A549 treated with AZD2906 at 1 μM for 4 hours (cell line): ENCODE data around the gene MPST. TPM values are rescaled to one million over a fixed set of nuclear protein-coding genes. Genes with fewer than 3 reads are reported as not detected.

Experiments used
- total RNA-seq: library from RNA; stranded (reverse); fragments of 200-300 nt; extraction: Qiagen RNA extraction; gene quantifications from 5 replicates; pipeline ENCODE4 v1.2.3, GENCODE V29; 2022

The MPST gene
- total RNA-seq, result 44.5 to 79.5 TPM (median 74.6 TPM) in 5 replicates

DNA sequence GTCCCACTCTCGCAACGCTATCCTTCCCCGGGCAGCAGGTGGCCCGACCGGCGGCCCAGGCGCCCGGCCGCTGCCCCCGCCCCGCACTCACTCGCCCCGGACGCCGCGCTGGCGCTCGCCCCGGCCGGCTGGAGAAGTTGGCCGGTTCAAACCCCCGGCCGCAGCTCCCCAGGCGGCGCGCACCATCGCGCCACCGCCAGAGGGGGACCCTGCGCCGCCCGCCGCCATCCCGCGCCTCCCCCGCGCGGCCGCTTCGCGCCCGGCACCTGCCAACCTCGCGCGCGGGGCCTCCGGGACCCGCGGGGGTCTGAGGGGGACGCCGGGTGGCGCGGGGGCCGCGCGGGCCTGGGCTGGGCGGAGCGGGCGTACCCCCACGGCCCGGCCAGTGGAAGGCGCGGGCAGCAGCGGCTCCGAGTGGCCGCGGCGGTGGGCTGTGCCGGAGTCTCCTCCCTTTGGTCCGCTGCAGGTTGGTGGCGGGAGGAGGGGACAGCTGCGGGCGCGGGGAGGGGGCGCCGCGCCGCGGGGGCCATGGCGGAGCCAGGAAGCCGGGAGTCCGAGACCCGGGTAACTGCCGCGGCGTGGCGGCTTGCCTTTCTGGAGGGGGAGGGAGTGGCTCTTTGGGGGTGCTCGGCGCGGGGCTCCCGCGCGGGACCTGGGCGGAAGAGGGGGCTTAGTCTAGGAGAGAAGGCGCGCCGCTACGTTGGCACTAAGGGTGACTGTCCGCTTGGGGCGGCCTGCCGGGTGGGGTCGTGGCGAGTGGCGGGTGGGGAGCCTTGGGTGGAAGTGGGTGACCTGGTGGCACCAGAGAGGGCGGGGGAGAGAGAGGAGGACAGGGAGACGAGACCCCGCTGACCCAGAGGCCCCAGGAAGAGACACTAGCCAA is at the start of gene MPST, which contains the start of gene TST:
Gene MPST (plus strand): TSS at position 434 of the 883 bp plus-strand sequence. CDS start 95 bp downstream, at position 529.
Gene TST (minus strand): TSS at position 139 of the 883 bp plus-strand sequence. CDS start 715 bp downstream, outside the sequence.

DNA sequence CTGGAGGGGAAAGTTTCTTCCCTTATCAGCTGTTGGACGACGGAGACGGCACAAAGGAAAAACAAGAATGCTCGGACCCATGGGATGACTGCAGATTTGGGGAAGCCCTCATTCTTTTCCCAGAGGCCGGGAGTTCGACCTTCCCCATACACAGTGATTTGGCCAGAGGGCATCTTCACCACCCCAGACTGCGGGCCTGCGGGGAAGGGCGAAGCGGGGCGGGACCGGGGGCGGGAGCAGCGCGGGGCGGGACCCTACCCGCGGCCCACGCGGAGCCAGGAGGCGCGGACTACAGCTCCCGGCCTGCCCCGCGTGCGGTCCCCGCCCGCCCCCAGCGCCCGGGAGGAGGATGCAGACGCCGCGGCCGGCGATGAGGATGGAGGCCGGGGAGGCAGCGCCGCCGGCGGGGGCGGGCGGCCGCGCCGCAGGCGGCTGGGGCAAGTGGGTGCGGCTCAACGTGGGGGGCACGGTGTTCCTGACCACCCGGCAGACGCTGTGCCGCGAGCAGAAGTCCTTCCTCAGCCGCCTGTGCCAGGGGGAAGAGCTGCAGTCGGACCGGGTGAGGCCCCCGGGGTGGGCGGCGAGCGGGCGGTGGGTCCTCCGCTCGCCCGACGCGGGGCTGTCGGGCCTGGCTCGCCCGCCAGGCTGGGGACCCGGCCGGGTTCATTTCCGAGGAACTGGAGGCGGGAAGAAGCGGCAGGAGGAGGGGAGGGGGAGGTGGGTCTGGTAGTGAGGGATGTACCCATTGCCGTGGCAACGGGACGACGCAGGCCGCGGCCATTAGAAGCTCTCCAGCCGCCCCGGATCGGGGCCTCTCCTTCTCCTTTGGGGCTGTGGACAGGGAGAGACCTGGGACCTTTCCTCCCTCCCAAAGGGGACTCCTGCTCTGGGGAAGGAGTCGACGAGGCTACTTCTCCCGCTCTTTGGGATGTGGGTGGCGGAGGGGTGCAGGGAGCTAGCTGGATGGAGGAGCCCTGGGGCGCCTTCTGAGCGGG is 32.1 kb downstream of the MPST start, which contains the start of gene KCTD17:
Gene KCTD17 (plus strand): TSS at position 352 of the 995 bp plus-strand sequence. CDS start 19 bp downstream, at position 371.

Other genes starting within 250 kb of the MPST start
- gene IFT27, start 243.6 kb upstream of the MPST start, total RNA-seq, result 14.7 to 23.7 TPM (median 22.2 TPM) in 5 replicates
- not detected in 5 replicates for gene PVALB, start 202.7 kb upstream of the MPST start, total RNA-seq
- gene NCF4, start 158.7 kb upstream of the MPST start, total RNA-seq, result 0.06 to 0.26 TPM (median 0.08 TPM) in 5 replicates
- 0.02 TPM in 1 of 5 replicates, not detected in the others for gene CSF2RB, start 106.1 kb upstream of the MPST start, total RNA-seq
- 45.4 to 63.9 TPM (median 58.5 TPM) in 5 replicates for gene TST, start 295 bp upstream of the MPST start, total RNA-seq
- 22.3 to 27.5 TPM (median 25.9 TPM) in 5 replicates for gene KCTD17, start 32.0 kb downstream of the MPST start, total RNA-seq
- gene TMPRSS6, start 90.0 kb downstream of the MPST start, total RNA-seq, result 0.06 TPM in 1 of 5 replicates, not detected in the others
- 0.06 to 0.17 TPM (median 0.09 TPM) in 4 of 5 replicates, not detected in the other for gene IL2RB, start 130.2 kb downstream of the MPST start, total RNA-seq
- 8.3 to 10.9 TPM (median 10.3 TPM) in 5 replicates for gene C1QTNF6, start 168.5 kb downstream of the MPST start, total RNA-seq
- not detected in 5 replicates for gene SSTR3, start 192.7 kb downstream of the MPST start, total RNA-seq
- 0.09 to 0.14 TPM (median 0.11 TPM) in 4 of 5 replicates, not detected in the other for gene RAC2, start 224.5 kb downstream of the MPST start, total RNA-seq